ENCODE data around the gene ST6GALNAC1.

- TF ChIP-seq GATA1 (IDR thresholded peaks at IDR 0.05; ENCODE audit: low read depth, low read length) (no peak), POLR2A (IDR thresholded peaks at IDR 0.05; ENCODE audit: low read length) (no peak)
These were observed 44.0 kb upstream of the ST6GALNAC1 start for GRCh38 chr17:76687298-76688164.
